ENCODE measurements around the gene ZDHHC1.

- TF ChIP-seq GATA2 (IDR thresholded peaks at IDR 0.05; ENCODE audit: low read depth, low read length) (no peak), GATA3 (IDR thresholded peaks at IDR 0.05; ENCODE audit: low read depth, low read length) (no peak)
Observed at GRCh38 chr16:67419931-67420330, 3.7 kb upstream of the ZDHHC1 start.
